Keratinocyte (primary cell): Measurements from ENCODE around the gene CPSF3. TPM values are rescaled to one million over a fixed set of nuclear protein-coding genes. Genes with fewer than 3 reads are reported as not detected.
"Not testable (repeated sequence)": the region's sequence is repeated elsewhere in the genome, so short reads cannot be mapped to it uniquely, and the experiment has no call there.

ENCODE experiments used
- DNase-seq: peaks from one replicate; pipeline ENCODE4 v3.0.0-alpha.2; 2011; ENCODE audit warnings: low read depth, missing footprints, low spot score
- FAIRE-seq: peaks from 2 replicates; lab custom pipeline; 2011; peaks lifted over from hg19 to GRCh38; lab: Jason Lieb, UNC
- H2AFZ ChIP-seq: 2 replicates; pipeline ENCODE4 v1.6.0; 2012; ENCODE audit warnings: low read length, control low read depth, inconsistent platforms; ENCODE audit not compliant: control insufficient read depth
- H3K27ac ChIP-seq: 2 replicates; pipeline ENCODE4 v1.5.1; 2011; ENCODE audit warnings: low read length; ENCODE audit not compliant: control insufficient read depth, insufficient read depth
- H3K27me3 ChIP-seq: 3 replicates; pipeline ENCODE4 v1.6.0; 2011; ENCODE audit warnings: low read length; ENCODE audit not compliant: control insufficient read depth, insufficient read depth; ENCODE audit errors: extremely low read depth
- H3K36me3 ChIP-seq, 2 experiments: 2 replicates in 1 of 2; 3 replicates in 1 of 2; pipeline ENCODE4 v1.5.1; 2011; ENCODE audit warnings: low read length in 2 of 2, mild to moderate bottlenecking in 1 of 2; ENCODE audit not compliant: control insufficient read depth in 2 of 2, insufficient read depth in 2 of 2; ENCODE audit errors: extremely low read depth in 1 of 2
- H3K4me1 ChIP-seq: 3 replicates; pipeline ENCODE4 v1.5.1; 2011; ENCODE audit warnings: low read length; ENCODE audit not compliant: control insufficient read depth, insufficient read depth; ENCODE audit errors: extremely low read depth
- H3K4me2 ChIP-seq: 3 replicates; pipeline ENCODE4 v1.6.0; 2011; ENCODE audit warnings: low read depth, low read length; ENCODE audit not compliant: control insufficient read depth, insufficient read depth; ENCODE audit errors: extremely low read depth
- H3K4me3 ChIP-seq, 3 experiments: fragments of 200-600 bp in 1 of 3; sonication (generic) in 1 of 3; 2 replicates in 2 of 3; 3 replicates in 1 of 3; pipeline ENCODE4 v1.5.1; 2011 to 2016; ENCODE audit warnings: low read length in 3 of 3, mild to moderate bottlenecking in 3 of 3, control low read depth in 2 of 3, inconsistent platforms in 1 of 3, low read depth in 1 of 3, mixed read lengths in 1 of 3, mixed run types in 1 of 3, moderate library complexity in 1 of 3; ENCODE audit not compliant: control insufficient read depth in 2 of 3, insufficient read depth in 2 of 3; ENCODE audit errors: extremely low read depth in 1 of 3
- H3K79me2 ChIP-seq: 2 replicates; pipeline ENCODE4 v1.6.0; 2012; ENCODE audit warnings: low read length; ENCODE audit not compliant: control insufficient read depth, insufficient read depth
- H3K9ac ChIP-seq: 3 replicates; pipeline ENCODE4 v1.6.0; 2011; ENCODE audit warnings: low read length; ENCODE audit not compliant: control insufficient read depth, insufficient read depth; ENCODE audit errors: extremely low read depth
- H3K9me1 ChIP-seq: 3 replicates; pipeline ENCODE4 v1.6.0; 2011; ENCODE audit warnings: low read length; ENCODE audit not compliant: control insufficient read depth, insufficient read depth; ENCODE audit errors: extremely low read depth
- H3K9me3 ChIP-seq: 2 replicates; pipeline ENCODE4 v1.5.1; 2012; ENCODE audit warnings: low read depth, low read length; ENCODE audit not compliant: control insufficient read depth
- H4K20me1 ChIP-seq: 3 replicates; pipeline ENCODE4 v1.6.0; 2011; ENCODE audit warnings: low read length; ENCODE audit not compliant: control insufficient read depth, insufficient read depth; ENCODE audit errors: extremely low read depth
- EZH2 ChIP-seq: IDR thresholded peaks from one replicate; pipeline ENCODE4 v1.6.1; 2012; ENCODE audit warnings: inconsistent platforms, mild to moderate bottlenecking, low read length, moderate library complexity
- dilution Hi-C: fragments of 300-500 bp; cut with MboI; formaldehyde crosslinking; loops from one replicate; pipeline ENCODE4 v1.7.0; 2020; ENCODE audit warnings: low sequenced_read_pairs; ENCODE audit not compliant: extremely low pct_ligation_motif_present
- polyA plus RNA-seq, 5 experiments: library from polyadenylated mRNA; depleted of rRNA in 3 of 5; stranded (reverse) in 3 of 5; stranded (forward) in 1 of 5; unstranded in 1 of 5; fragments of >200 nt; gene quantifications; 1 replicate in 1 of 5; 2 replicates in 3 of 5; 3 replicates in 1 of 5; pipeline versions ENCODE4 v1.2.1 to v1.2.3, GENCODE V29; 2011 to 2012; ENCODE audit warnings: missing spikeins in 2 of 5, low read depth in 1 of 5, low replicate concordance in 1 of 5
- TF ChIP-seq, protein P1 (sequence below), 3 experiments: IDR thresholded peaks in 1 of 3; conservative IDR thresholded peaks in 1 of 3; optimal IDR thresholded peaks in 1 of 3; 2 replicates in 2 of 3; 3 replicates in 1 of 3; pipeline versions ENCODE3 to v1.5.1; 2011; ENCODE audit warnings: low read length in 3 of 3, mild to moderate bottlenecking in 3 of 3, moderate library complexity in 2 of 3, control low read depth in 1 of 3, inconsistent platforms in 1 of 3; ENCODE audit not compliant: insufficient read depth in 2 of 3; ENCODE audit errors: extremely low read depth in 1 of 3

Gene CPSF3
- polyA plus RNA-seq, 1 donor (not counting 4 experiments of a cell fraction or from before 2014, with no cell fraction given): 31.1 TPM

DNA sequence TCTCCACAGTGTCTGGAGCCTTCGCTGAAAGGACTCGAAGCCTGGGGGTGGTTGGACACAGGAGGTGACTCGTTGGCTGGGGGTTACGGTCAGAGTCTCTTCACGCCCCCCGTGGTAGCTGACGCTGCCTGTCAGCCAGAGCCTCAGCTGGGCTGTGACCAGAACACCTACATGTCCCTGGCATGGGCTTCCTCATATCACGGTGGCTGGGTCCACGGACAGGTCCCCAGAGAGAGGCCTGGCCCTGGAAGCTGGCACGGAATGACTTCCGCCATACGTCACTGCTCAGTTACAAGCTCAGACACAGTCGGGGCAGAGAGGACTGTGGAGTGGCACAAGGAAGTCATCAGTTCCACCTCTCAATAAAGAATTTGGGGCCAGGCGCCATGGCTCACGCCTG lies 28.6 kb upstream of the CPSF3 start:
- no peak overlapping the region for H3K4me2 ChIP-seq
- H3K9me3 ChIP-seq: no peaks in the 10 kb centered on the region
- no peaks in the 10 kb centered on the region for H3K79me2 ChIP-seq
- H3K4me3 ChIP-seq: no peak overlapping the region
- peaks cover 36 to 41% of the 10 kb centered on the region in 2 experiments for H3K36me3 ChIP-seq
- dilution Hi-C loops: no loop called here
- no peak for DNase-seq
- no peak overlapping the region for H2AFZ ChIP-seq
- H3K9ac ChIP-seq: no peak overlapping the region
- no peaks in the 10 kb centered on the region for H3K4me1 ChIP-seq
- peaks cover 3% of the 10 kb centered on the region for H4K20me1 ChIP-seq
- no peaks in the 10 kb centered on the region for H3K27me3 ChIP-seq
- no peak for FAIRE-seq
- H3K9me1 ChIP-seq: peaks cover 2% of the 10 kb centered on the region
- H3K27ac ChIP-seq: no peak overlapping the region
- TF ChIP-seq, protein P1, sequence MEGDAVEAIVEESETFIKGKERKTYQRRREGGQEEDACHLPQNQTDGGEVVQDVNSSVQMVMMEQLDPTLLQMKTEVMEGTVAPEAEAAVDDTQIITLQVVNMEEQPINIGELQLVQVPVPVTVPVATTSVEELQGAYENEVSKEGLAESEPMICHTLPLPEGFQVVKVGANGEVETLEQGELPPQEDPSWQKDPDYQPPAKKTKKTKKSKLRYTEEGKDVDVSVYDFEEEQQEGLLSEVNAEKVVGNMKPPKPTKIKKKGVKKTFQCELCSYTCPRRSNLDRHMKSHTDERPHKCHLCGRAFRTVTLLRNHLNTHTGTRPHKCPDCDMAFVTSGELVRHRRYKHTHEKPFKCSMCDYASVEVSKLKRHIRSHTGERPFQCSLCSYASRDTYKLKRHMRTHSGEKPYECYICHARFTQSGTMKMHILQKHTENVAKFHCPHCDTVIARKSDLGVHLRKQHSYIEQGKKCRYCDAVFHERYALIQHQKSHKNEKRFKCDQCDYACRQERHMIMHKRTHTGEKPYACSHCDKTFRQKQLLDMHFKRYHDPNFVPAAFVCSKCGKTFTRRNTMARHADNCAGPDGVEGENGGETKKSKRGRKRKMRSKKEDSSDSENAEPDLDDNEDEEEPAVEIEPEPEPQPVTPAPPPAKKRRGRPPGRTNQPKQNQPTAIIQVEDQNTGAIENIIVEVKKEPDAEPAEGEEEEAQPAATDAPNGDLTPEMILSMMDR (optimal IDR thresholded peaks at IDR 0.05 in 1 of 3, IDR thresholded peaks at IDR 0.05 in 1 of 3, conservative IDR thresholded peaks at IDR 0.05 in 1 of 3; ENCODE audit: extremely low read depth in 1 of 3, insufficient read depth in 2 of 3, low read length in 3 of 3): no peak
- TF ChIP-seq EZH2: no peak

DNA sequence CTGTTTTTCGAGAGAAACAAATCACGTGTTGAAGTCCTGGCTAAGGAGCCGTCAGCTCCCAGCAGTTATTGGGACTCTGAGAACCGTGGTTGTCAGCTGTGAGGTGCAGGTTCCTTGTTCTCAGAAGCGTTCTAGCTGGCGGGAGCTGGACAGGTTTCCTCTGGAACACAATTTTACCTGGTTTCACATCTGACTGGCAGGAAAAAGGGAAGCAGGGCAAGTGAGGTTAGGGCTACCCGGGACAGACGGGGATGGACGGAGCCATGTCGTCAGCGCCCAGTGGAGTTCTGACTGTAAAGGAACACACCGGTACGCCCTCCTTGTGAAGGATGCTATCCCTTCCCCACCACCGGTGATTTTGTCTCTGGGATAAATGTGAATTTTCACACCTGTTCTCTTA lies 26.3 kb upstream of the CPSF3 start:
- H2AFZ ChIP-seq: no peak overlapping the region
- H3K27ac ChIP-seq: no peak overlapping the region
- H3K79me2 ChIP-seq: no peaks in the 10 kb centered on the region
- H3K9me3 ChIP-seq: no peaks in the 10 kb centered on the region
- H3K9ac ChIP-seq: no peak overlapping the region
- dilution Hi-C loops: no loop called here
- H3K4me1 ChIP-seq: no peaks in the 10 kb centered on the region
- H3K4me2 ChIP-seq: no peak overlapping the region
- H3K4me3 ChIP-seq: no peak overlapping the region
- no peak for TF ChIP-seq EZH2
- TF ChIP-seq, protein P1 (optimal IDR thresholded peaks at IDR 0.05 in 1 of 3, IDR thresholded peaks at IDR 0.05 in 1 of 3, conservative IDR thresholded peaks at IDR 0.05 in 1 of 3; ENCODE audit: extremely low read depth in 1 of 3, insufficient read depth in 2 of 3, low read length in 3 of 3): no peak
- H3K27me3 ChIP-seq: no peaks in the 10 kb centered on the region
- no peak for DNase-seq
- H4K20me1 ChIP-seq: peaks cover 3% of the 10 kb centered on the region
- H3K9me1 ChIP-seq: no peaks in the 10 kb centered on the region
- FAIRE-seq: no peak
- H3K36me3 ChIP-seq: peaks cover 30 to 41% of the 10 kb centered on the region in 2 experiments

GRCh38 chr2:9398251-9398650 lies 25.2 kb upstream of the CPSF3 start:
- H3K79me2 ChIP-seq, H3K27ac ChIP-seq, H3K9me3 ChIP-seq, H2AFZ ChIP-seq, H3K27me3 ChIP-seq, H3K4me1 ChIP-seq, H3K9me1 ChIP-seq, H4K20me1 ChIP-seq, H3K9ac ChIP-seq, dilution Hi-C loops, DNase-seq, FAIRE-seq, H3K4me2 ChIP-seq, H3K4me3 ChIP-seq: not testable (repeated sequence)
- H3K36me3 ChIP-seq: peaks cover 31 to 38% of the 10 kb centered on the region in 2 experiments
